WI38 (cell line): ENCODE measurements around the gene KCNH6.

Experiments used
- H3K4me3 ChIP-seq: 2 replicates; pipeline ENCODE4 v1.5.1; 2011; ENCODE audit warnings: low read depth, mild to moderate bottlenecking, control low read depth, low read length
- CTCF ChIP-seq: IDR thresholded peaks from 2 replicates; pipeline ENCODE4 v1.5.1; 2012; ENCODE audit warnings: low read depth, mild to moderate bottlenecking, control low read depth, low read length

The KCNH6 gene

GRCh38 chr17:63550817-63551639, 27.9 kb downstream of the KCNH6 start:
- TF ChIP-seq CTCF, result no peak

GRCh38 chr17:63552211-63552610, 29.1 kb downstream of the KCNH6 start:
- no peak for TF ChIP-seq CTCF
- peak overlapping the region; percentile 82 for H3K4me3 ChIP-seq

More at GRCh38 chr17:63550817-63551639, 27.9 kb downstream of the KCNH6 start:
- H3K4me3 ChIP-seq, result peak overlapping the region; percentile 82

DNA sequence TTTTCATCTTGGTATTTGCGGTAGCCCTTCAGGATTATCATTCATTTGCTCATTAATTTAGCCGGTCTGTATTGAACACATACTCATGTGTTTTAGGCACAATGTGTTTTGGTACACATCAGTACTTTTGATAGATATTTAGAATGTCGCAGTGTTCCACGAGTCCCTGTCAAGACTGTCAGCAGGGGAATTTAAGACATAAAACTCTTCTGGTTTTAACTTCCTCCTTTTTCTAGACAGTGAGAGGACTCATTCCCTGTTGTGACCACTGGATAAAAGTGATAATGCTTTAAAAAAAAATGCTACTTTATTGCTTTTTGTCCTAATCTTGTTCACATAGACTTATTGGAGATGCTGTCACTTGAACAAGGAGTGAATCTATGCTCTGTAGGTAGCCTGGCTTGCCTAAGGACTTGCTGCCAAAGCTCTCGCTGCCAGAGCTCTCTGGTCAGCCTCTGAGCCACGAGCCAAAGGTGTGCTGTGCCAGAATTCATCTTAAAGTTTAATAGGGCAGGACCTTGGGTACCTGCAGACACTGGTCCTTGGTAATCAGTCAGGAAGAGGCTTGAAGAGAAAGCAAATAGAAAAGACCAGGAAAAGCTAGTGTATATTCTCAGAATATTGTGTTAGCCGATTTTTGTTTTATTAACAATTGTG, 32.5 kb downstream of the KCNH6 start:
- no peak overlapping the region for H3K4me3 ChIP-seq
- TF ChIP-seq CTCF, result no peak

- no peak overlapping the region for H3K4me3 ChIP-seq
- no peak for TF ChIP-seq CTCF
Observed at GRCh38 chr17:63557416-63557815, 34.3 kb downstream of the KCNH6 start.

- TF ChIP-seq CTCF, result no peak
- no peak overlapping the region for H3K4me3 ChIP-seq
Observed at GRCh38 chr17:63558441-63558840, 35.3 kb downstream of the KCNH6 start.

- TF ChIP-seq CTCF, result no peak
Observed at GRCh38 chr17:63561819-63562218, 38.7 kb downstream of the KCNH6 start.

DNA sequence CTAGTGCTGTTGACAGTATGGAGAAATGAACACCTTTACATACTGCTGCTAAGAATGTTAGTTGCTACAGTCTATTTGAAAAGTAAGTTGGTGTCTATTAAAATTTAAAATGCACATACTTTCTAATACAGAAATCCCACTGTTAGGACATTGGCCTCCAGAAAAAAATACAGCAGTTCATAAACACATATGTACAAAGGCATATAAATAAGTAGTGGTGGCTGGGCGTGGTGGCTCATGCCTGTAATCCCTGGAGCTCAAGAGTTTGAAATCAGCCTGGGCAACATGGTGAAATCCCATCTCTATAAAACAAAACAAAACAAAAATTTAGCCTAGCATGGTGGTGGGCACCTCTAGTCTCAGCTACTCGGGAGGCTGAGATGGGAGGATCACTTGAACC, 40.2 kb downstream of the KCNH6 start:
- H3K4me3 ChIP-seq, result no peak overlapping the region
- TF ChIP-seq CTCF, result no peak

More at GRCh38 chr17:63561819-63562218, 38.7 kb downstream of the KCNH6 start:
- no peak overlapping the region for H3K4me3 ChIP-seq
